SK-N-SH (cell line): ENCODE measurements around the gene KRTAP4-16. TPM values are rescaled to one million over a fixed set of nuclear protein-coding genes. Genes with fewer than 3 reads are reported as not detected.
"Not testable (repeated sequence)": the region's sequence is repeated elsewhere in the genome, so short reads cannot be mapped to it uniquely, and the experiment has no call there.

Experiments
- CTCF ChIA-PET: fragments of 300-600, 350-600 bp; formaldehyde crosslinking; extraction: SDS; loops from one replicate; lab custom pipeline; 2021; lab: Yijun Ruan, JAX
- POLR2A ChIA-PET: fragments of 350-600 bp; sonication (Branson Sonifier 250); formaldehyde crosslinking; extraction: SDS; loops from one replicate; lab custom pipeline; 2020; ENCODE audit warnings: antibody characterized with exemption, inconsistent platforms; lab: Yijun Ruan, JAX
- DNase-seq: peaks from one replicate; pipeline ENCODE4 v3.0.0; 2012
- H2AFZ ChIP-seq: fragments of 200-600 bp; sonication (generic); 2 replicates; pipeline ENCODE4 v1.8.1; 2016; ENCODE audit warnings: antibody characterized with exemption, mild to moderate bottlenecking, low read depth
- H3F3A ChIP-seq: fragments of 200-600 bp; sonication (generic); replicated peaks from 2 replicates; pipeline ENCODE3; 2016; ENCODE audit warnings: antibody characterized with exemption, mild to moderate bottlenecking; ENCODE audit not compliant: insufficient read depth
- H3K27ac ChIP-seq, 2 experiments: fragments of 200-500 bp in 1 of 2; fragments of 200-600 bp in 1 of 2; sonication (Bioruptor generic) in 1 of 2; sonication (generic), shearing (Covaris generic) in 1 of 2; 2 replicates each; pipeline versions ENCODE4 v1.5.1 to v1.6.1; 2014 to 2016; ENCODE audit warnings: low read depth in 2 of 2, inconsistent platforms in 1 of 2, low read length in 1 of 2, mild to moderate bottlenecking in 1 of 2, mixed read lengths in 1 of 2
- H3K27me3 ChIP-seq: fragments of 200-600 bp; sonication (generic), shearing (Covaris generic); 2 replicates; pipeline ENCODE4 v1.6.1; 2016; ENCODE audit warnings: mixed run types; ENCODE audit not compliant: insufficient read depth
- H3K36me3 ChIP-seq, 2 experiments: fragments of 200-500 bp in 1 of 2; fragments of 200-600 bp in 1 of 2; sonication (Bioruptor generic) in 1 of 2; sonication (generic) in 1 of 2; replicated peaks in 1 of 2; 2 replicates each; pipeline versions ENCODE3 to v1.5.1; 2014 to 2016; ENCODE audit warnings: low read length in 1 of 2, mild to moderate bottlenecking in 1 of 2; ENCODE audit not compliant: insufficient read depth in 2 of 2, control insufficient read depth in 1 of 2
- H3K4me1 ChIP-seq, 2 experiments: fragments of 200-500 bp in 1 of 2; fragments of 200-600 bp in 1 of 2; sonication (Bioruptor generic) in 1 of 2; sonication (generic), shearing (Covaris generic) in 1 of 2; 2 replicates each; pipeline versions ENCODE4 v1.5.1 to v1.6.1; 2014 to 2016; ENCODE audit warnings: low read depth in 1 of 2, low read length in 1 of 2, mixed run types in 1 of 2; ENCODE audit not compliant: insufficient read depth in 2 of 2, control insufficient read depth in 1 of 2
- H3K4me2 ChIP-seq: fragments of 200-600 bp; sonication (generic), shearing (Covaris generic); 2 replicates; pipeline ENCODE4 v1.6.1; 2017; ENCODE audit warnings: mixed run types
- H3K4me3 ChIP-seq, 2 experiments: fragments of 200-500 bp in 1 of 2; fragments of 200-600 bp in 1 of 2; sonication (Bioruptor generic) in 1 of 2; sonication (generic), shearing (Covaris generic) in 1 of 2; 2 replicates each; pipeline versions ENCODE4 v1.5.1 to v1.8.1; 2014 to 2016; ENCODE audit warnings: low read depth in 2 of 2, inconsistent platforms in 1 of 2, low read length in 1 of 2, mild to moderate bottlenecking in 1 of 2, mixed read lengths in 1 of 2, moderate library complexity in 1 of 2
- H3K79me2 ChIP-seq: fragments of 200-600 bp; sonication (generic); 2 replicates; pipeline ENCODE4 v1.8.1; 2017; ENCODE audit warnings: mild to moderate bottlenecking; ENCODE audit not compliant: insufficient read depth
- H3K9ac ChIP-seq: fragments of 200-600 bp; sonication (generic); 2 replicates; pipeline ENCODE4 v1.6.1; 2017; ENCODE audit warnings: mixed run types
- H3K9me2 ChIP-seq: fragments of 200-600 bp; sonication (generic); 2 replicates; pipeline ENCODE4 v1.6.1; 2017; ENCODE audit warnings: mixed run types
- H3K9me3 ChIP-seq: fragments of 200-600 bp; sonication (generic); 2 replicates; pipeline ENCODE4 v1.6.1; 2017; ENCODE audit warnings: mixed run types, mild to moderate bottlenecking, moderate library complexity
- H4K20me1 ChIP-seq: fragments of 200-600 bp; sonication (generic); 2 replicates; pipeline ENCODE4 v1.6.1; 2017; ENCODE audit warnings: mild to moderate bottlenecking, mixed run types; ENCODE audit not compliant: insufficient read depth
- CTCF ChIP-seq: fragments of 200-600 bp; sonication (generic); IDR thresholded peaks from 2 replicates; pipeline ENCODE4 v1.6.1; 2017; ENCODE audit warnings: antibody characterized with exemption, mild to moderate bottlenecking, moderate library complexity
- FOXM1 ChIP-seq: IDR thresholded peaks from 2 replicates; pipeline ENCODE4 v1.4.0; 2012; ENCODE audit warnings: low read depth, mild to moderate bottlenecking
- GABPA ChIP-seq: IDR thresholded peaks from 2 replicates; pipeline ENCODE4 v1.4.0; 2012; ENCODE audit warnings: low read depth, mild to moderate bottlenecking
- GATA2 ChIP-seq: sonication (generic); formaldehyde crosslinking; IDR thresholded peaks from 2 replicates; pipeline ENCODE4 v1.5.0; 2020; ENCODE audit warnings: mild to moderate bottlenecking, missing genetic modification reagents
- IRF3 ChIP-seq: fragments of 150-350 bp; IDR thresholded peaks from 2 replicates; pipeline ENCODE4 v1.6.1; 2016; ENCODE audit warnings: mild to moderate bottlenecking, low read depth, low read length
- NFIC ChIP-seq: IDR thresholded peaks from 2 replicates; pipeline ENCODE4 v1.4.0; 2012; ENCODE audit warnings: borderline replicate concordance
- NRF1 ChIP-seq: IDR thresholded peaks from 2 replicates; pipeline ENCODE4 v1.6.1; 2012; ENCODE audit warnings: low read depth, mild to moderate bottlenecking, low read length
- REST ChIP-seq: IDR thresholded peaks from 2 replicates; pipeline ENCODE4 v1.6.1; 2012; ENCODE audit warnings: mild to moderate bottlenecking, low read depth, low read length, moderate library complexity
- RFX5 ChIP-seq: IDR thresholded peaks from 2 replicates; pipeline ENCODE4 v1.6.1; 2012; ENCODE audit warnings: mild to moderate bottlenecking, improper control_type of control experiment, low read length
- SIN3A ChIP-seq: IDR thresholded peaks from 2 replicates; pipeline ENCODE4 v1.6.1; 2012; ENCODE audit warnings: low read depth, mild to moderate bottlenecking, low read length, moderate library complexity, borderline replicate concordance
- SMC3 ChIP-seq: IDR thresholded peaks from 2 replicates; pipeline ENCODE4 v1.6.1; 2012; ENCODE audit warnings: low read depth, low read length, improper control_type of control experiment
- WGBS: methylation state at CpG from one replicate; pipeline ENCODE4 v1.1.6; 2017; ENCODE audit warnings: low lambda C conversion rate; 5-methylcytosine and 5-hydroxymethylcytosine counted together
- polyA plus RNA-seq, 3 experiments: library from polyadenylated mRNA; depleted of rRNA; stranded (reverse); fragments of >200 nt; gene quantifications; 2 replicates each; pipeline ENCODE4 v1.2.3, GENCODE V29; 2012

Gene KRTAP4-16
- polyA plus RNA-seq, 1 of the 3 experiments (the other 2 are of a cell fraction) = not detected

GRCh38 chr17:41125064-41125463, 23.1 kb upstream of the KRTAP4-16 start:
- TF ChIP-seq RFX5 (no peak), NRF1 (no peak), GABPA (no peak), CTCF (no peak), FOXM1 (no peak), REST (no peak), SIN3A (no peak), NFIC (no peak), IRF3 (no peak), GATA2 (CRISPR knock-in tag) (no peak), SMC3 (no peak)
- TF ChIP-seq, all 33 proteins: peak for 0
- no peaks in the 10 kb centered on the region for H3F3A ChIP-seq

GRCh38 chr17:41123991-41124371, 22.0 kb upstream of the KRTAP4-16 start, which contains the start of gene KRTAP4-12:
Gene KRTAP4-12, minus strand, starts transcription at chr17:41124182. Its CDS starts 60 bp downstream, at chr17:41124122.
- H4K20me1 ChIP-seq, H3F3A ChIP-seq, POLR2A ChIA-PET, DNase-seq, H3K9me3 ChIP-seq, H3K27ac ChIP-seq, H3K4me1 ChIP-seq, H3K36me3 ChIP-seq, H3K4me3 ChIP-seq, H3K9me2 ChIP-seq, H2AFZ ChIP-seq, H3K27me3 ChIP-seq, H3K4me2 ChIP-seq, H3K9ac ChIP-seq, H3K79me2 ChIP-seq: not testable (repeated sequence)
- no CpG with 5 or more reads among the region's 3 CpGs for WGBS
- CTCF ChIA-PET = interaction anchor here (1.0 kb wide), 1 partner anchor 425 kb away, joined by 4 read pairs; no protein-coding TSS in a partner anchor

More at GRCh38 chr17:41125064-41125463, 23.1 kb upstream of the KRTAP4-16 start:
- Histone ChIP-seq H3K27ac (no peak overlapping the region), H3K4me3 (no peak overlapping the region), H4K20me1 (no peaks in the 10 kb centered on the region), H3K9me2 (no peaks in the 10 kb centered on the region), H3K36me3 (no peaks in the 10 kb centered on the region), H3K4me2 (no peak overlapping the region), H3K9ac (no peak overlapping the region), H3K79me2 (no peaks in the 10 kb centered on the region), H3K27me3 (no peaks in the 10 kb centered on the region), H2AFZ (no peak overlapping the region), H3K4me1 (no peaks in the 10 kb centered on the region), H3K9me3 (no peaks in the 10 kb centered on the region)
- DNase-seq = no peak
- WGBS = 40% methylated on average over 2 of the region's 2 CpGs
- CTCF ChIA-PET = no interaction called here
- POLR2A ChIA-PET = no interaction called here

- H3K36me3 ChIP-seq, H3K4me2 ChIP-seq, H3K9me2 ChIP-seq, H3K9me3 ChIP-seq, H3K4me3 ChIP-seq, H3K27ac ChIP-seq, DNase-seq, H3K79me2 ChIP-seq, H2AFZ ChIP-seq, POLR2A ChIA-PET, H3K9ac ChIP-seq, H4K20me1 ChIP-seq, H3K27me3 ChIP-seq, H3F3A ChIP-seq, H3K4me1 ChIP-seq: not testable (repeated sequence)
- CTCF ChIA-PET = interaction anchor here (1.0 kb wide), 1 partner anchor 426 kb away, joined by 4 read pairs; no protein-coding TSS in a partner anchor
- 22% methylated on average over 8 of the region's 12 CpGs for WGBS
Measured at GRCh38 chr17:41123292-41123990, 21.4 kb upstream of the KRTAP4-16 start.
